ENCODE results near the gene ANKEF1. TPM values are rescaled to one million over a fixed set of nuclear protein-coding genes. Genes with fewer than 3 reads are reported as not detected.

ANKEF1 gene
- total and polyA plus RNA-seq, 8 donors, result 5.3 to 7.5 (median 6.3) TPM

DNA sequence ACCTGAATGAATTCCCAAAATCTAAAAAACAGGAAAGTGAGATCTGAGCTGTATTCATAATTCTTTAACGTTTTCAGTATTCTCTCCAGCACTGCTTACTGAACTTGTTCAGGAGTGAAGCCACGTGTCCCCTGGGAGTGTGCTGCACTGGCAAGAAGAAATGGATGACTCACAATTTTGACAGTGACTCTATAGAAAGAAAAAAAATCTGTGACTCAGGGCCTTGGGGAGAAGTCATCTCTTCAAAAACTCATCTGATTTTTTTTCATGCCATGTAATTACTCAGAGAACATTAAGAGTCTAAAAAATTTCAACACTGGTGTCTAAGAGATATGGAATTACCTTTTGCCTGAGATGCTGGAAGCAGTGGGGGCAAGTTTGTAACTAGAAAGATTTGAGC lies 39.7 kb downstream of the ANKEF1 start:
- Histone ChIP-seq H3K4me3 (no peak overlapping the region), H3K27me3 (no peaks in the 10 kb centered on the region), H3K9me3 (no peaks in the 10 kb centered on the region), H3K36me3 (no peaks in the 10 kb centered on the region), H3K27ac (no peak overlapping the region), H3K4me1 (peaks cover 0 to 2% of the 10 kb centered on the region in 2 donors)
- TF ChIP-seq, protein P1, sequence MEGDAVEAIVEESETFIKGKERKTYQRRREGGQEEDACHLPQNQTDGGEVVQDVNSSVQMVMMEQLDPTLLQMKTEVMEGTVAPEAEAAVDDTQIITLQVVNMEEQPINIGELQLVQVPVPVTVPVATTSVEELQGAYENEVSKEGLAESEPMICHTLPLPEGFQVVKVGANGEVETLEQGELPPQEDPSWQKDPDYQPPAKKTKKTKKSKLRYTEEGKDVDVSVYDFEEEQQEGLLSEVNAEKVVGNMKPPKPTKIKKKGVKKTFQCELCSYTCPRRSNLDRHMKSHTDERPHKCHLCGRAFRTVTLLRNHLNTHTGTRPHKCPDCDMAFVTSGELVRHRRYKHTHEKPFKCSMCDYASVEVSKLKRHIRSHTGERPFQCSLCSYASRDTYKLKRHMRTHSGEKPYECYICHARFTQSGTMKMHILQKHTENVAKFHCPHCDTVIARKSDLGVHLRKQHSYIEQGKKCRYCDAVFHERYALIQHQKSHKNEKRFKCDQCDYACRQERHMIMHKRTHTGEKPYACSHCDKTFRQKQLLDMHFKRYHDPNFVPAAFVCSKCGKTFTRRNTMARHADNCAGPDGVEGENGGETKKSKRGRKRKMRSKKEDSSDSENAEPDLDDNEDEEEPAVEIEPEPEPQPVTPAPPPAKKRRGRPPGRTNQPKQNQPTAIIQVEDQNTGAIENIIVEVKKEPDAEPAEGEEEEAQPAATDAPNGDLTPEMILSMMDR (IDR thresholded peaks at IDR 0.05), result no peak
- DNase-seq (peak in 1 of 4 donors; percentile 36), ATAC-seq (peak; percentile 63)
- intact Hi-C loops (cut with DNase I), result no loop called here

DNA sequence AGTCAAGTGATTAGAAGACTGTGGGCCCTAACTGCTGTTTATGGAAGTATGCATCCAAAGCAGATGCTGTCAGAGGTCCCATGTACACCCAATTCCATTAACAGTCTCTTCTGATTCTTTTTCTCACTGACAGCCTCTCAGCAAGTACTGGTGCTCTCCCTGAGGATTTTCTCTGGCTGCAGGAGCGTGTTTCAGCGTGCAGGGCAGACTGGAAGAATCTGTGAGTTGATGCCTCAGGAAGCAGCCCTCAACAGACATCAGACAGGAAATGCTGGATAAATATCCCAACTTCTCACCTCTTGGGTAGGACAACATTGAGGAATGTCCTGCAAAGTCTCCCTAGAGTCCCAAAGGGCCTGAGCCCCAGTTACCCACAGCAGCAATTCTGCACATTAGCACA lies 40.8 kb downstream of the ANKEF1 start:
- ATAC-seq (no peak), DNase-seq (no peak)
- no peak overlapping the region for H3K27ac ChIP-seq
- intact Hi-C loops (cut with DNase I), result no loop called here
- no peaks in the 10 kb centered on the region for H3K9me3 ChIP-seq
- no peaks in the 10 kb centered on the region for H3K27me3 ChIP-seq
- H3K4me3 ChIP-seq, result no peak overlapping the region
- H3K36me3 ChIP-seq, result no peaks in the 10 kb centered on the region
- H3K4me1 ChIP-seq, result peaks cover 0 to 2% of the 10 kb centered on the region in 2 donors
- TF ChIP-seq, protein P1 (IDR thresholded peaks at IDR 0.05), result no peak

DNA sequence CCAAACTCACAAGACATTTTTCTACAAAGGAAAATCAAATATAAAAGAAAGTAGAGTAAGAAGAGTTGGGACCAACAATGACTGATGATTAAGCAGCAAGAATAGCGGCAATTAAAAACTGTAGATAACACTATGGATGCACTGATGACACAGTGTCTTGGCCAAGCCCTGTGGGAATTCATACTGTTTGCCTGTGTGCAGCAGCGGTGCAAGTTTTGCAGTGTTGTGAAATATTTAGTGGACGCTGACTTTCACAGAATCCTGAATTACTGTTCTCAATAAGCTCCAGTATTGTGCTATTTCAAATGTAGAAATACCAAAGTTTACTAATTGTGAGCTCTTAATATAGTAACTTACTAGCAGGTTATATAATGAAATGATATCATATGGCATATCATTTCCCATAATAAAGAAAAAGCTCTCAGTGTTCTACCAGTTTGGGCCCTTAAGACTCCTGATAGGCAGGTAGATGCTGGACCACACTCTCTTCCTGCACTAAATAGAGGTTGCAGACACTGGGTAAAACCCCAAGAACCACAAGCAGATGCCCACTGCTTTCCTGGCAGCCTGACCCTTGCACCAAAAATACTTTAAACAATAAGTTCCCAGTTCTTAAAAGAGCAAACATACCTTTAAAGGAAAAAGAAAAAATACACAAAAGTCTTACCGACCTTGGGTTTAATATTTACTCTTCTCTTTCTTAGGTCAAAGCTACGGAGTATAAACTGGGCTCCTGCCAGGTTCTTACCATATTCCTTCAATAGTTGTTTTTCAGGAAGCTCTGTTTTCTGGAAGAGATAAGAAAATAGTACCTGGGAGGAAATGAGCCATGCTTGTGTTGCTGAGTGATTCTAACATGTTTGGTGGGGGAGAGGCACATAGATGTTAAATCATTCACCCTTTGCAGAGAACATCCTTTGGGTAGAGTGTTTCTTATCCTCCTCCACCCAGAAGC lies 41.6 kb downstream of the ANKEF1 start:
- no peak for DNase-seq

DNA sequence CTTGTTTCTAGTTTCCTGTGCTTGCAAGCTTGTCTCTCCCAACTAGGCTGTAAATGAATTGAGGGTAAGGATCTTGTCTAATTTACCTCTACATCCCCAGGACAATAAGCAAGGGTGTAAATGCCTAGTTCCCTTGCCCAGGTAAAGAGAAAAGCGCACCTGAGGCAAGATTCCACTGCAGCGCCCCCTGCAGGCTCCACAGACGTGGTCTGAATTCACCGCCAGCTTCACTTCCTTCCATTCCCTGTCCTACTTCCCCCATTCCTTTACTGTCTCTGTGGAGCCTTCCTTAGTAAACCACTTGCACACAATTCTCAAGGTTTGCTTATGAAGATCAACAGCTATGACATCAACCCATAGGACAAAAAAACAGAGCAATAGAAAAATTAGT lies 42.3 kb downstream of the ANKEF1 start:
- no peaks in the 10 kb centered on the region for H3K36me3 ChIP-seq
- H3K4me3 ChIP-seq, result no peak overlapping the region
- H3K4me1 ChIP-seq, result peaks cover 0 to 2% of the 10 kb centered on the region in 2 donors
- TF ChIP-seq, protein P1 (IDR thresholded peaks at IDR 0.05), result no peak
- intact Hi-C loops (cut with DNase I), result no loop called here
- H3K27ac ChIP-seq, result no peak overlapping the region
- no peaks in the 10 kb centered on the region for H3K27me3 ChIP-seq
- H3K9me3 ChIP-seq, result no peaks in the 10 kb centered on the region
- no peak for DNase-seq
- ATAC-seq, result no peak

More for the DNA sequence above, 41.6 kb downstream of the ANKEF1 start:
- H3K27ac ChIP-seq, result peak overlapping the region in 1 of 2 donors; percentile 9
- peak; percentile 57 for ATAC-seq
- H3K36me3 ChIP-seq, result no peaks in the 10 kb centered on the region
- TF ChIP-seq, protein P1 (IDR thresholded peaks at IDR 0.05), result no peak
- no peaks in the 10 kb centered on the region for H3K27me3 ChIP-seq
- no peaks in the 10 kb centered on the region for H3K9me3 ChIP-seq
- H3K4me3 ChIP-seq, result no peak overlapping the region
- intact Hi-C loops (cut with DNase I), result no loop called here
- peaks cover 0 to 2% of the 10 kb centered on the region in 2 donors for H3K4me1 ChIP-seq

DNA sequence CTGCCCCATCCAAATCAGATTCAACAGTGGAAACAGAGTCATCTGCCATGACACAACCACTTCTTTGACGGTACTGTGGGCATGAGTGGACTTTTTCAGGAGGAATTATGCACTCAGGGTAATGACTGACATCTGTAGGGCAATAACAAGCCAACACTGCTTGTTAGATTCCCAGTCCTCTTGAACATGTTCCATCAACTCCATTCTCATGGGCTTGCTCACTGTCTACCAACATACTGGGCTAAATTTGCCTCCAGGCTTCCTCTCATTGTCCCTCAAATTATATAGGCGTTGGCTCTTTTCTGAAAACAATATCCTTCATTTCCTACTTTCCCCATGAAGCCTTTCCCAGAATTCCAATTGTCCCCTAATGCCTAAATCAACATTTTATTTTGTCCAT lies 43.1 kb downstream of the ANKEF1 start:
- Histone ChIP-seq H3K27ac (no peak overlapping the region), H3K4me3 (no peak overlapping the region), H3K36me3 (no peaks in the 10 kb centered on the region), H3K27me3 (no peaks in the 10 kb centered on the region), H3K4me1 (peaks cover 0 to 2% of the 10 kb centered on the region in 2 donors), H3K9me3 (no peaks in the 10 kb centered on the region)
- ATAC-seq (no peak), DNase-seq (no peak)
- TF ChIP-seq, protein P1 (IDR thresholded peaks at IDR 0.05), result no peak
- intact Hi-C loops (cut with DNase I), result no loop called here
